WTC11 (cell line): ENCODE results near the gene ROBO1. TPM values are rescaled to one million over a fixed set of nuclear protein-coding genes. Genes with fewer than 3 reads are reported as not detected.
"Not testable (repeated sequence)": the region's sequence is repeated elsewhere in the genome, so short reads cannot be mapped to it uniquely, and the experiment has no call there.

ENCODE experiments used
- ATAC-seq: fragments of 200-7000 bp; cut with Tn5 transposase; 2 replicates; pipeline ENCODE4 v1.10.0; 2021; ENCODE audit warnings: mild to moderate bottlenecking, moderate library complexity
- CTCF ChIA-PET: fragments of 300-600 bp; sonication (Branson Sonifier 250); formaldehyde crosslinking; loops from one replicate; lab custom pipeline; 2021; ENCODE audit warnings: antibody characterized with exemption; lab: Charles Lee
- POLR2A ChIA-PET: fragments of 350-600 bp; sonication (Branson Sonifier 250); formaldehyde crosslinking; loops from one replicate; lab custom pipeline; 2021; ENCODE audit warnings: antibody characterized with exemption; lab: Charles Lee
- DNase-seq: peaks from one replicate; pipeline ENCODE4 v3.0.0; 2021; ENCODE audit warnings: low spot score
- H3K27ac Mint-ChIP-seq: 2 replicates; pipeline ENCODE4 v1.8.0; 2021; ENCODE audit warnings: mixed read lengths
- H3K27me3 Mint-ChIP-seq: 2 replicates; pipeline ENCODE4 v1.8.0; 2021; ENCODE audit warnings: low read depth, mild to moderate bottlenecking, moderate library complexity, mixed read lengths
- H3K36me3 Mint-ChIP-seq: 2 replicates; pipeline ENCODE4 v1.8.0; 2021; ENCODE audit warnings: mixed read lengths
- H3K4me1 Mint-ChIP-seq: 2 replicates; pipeline ENCODE4 v1.8.0; 2022; ENCODE audit warnings: mixed read lengths
- H3K4me3 Mint-ChIP-seq: 2 replicates; pipeline ENCODE4 v1.8.0; 2021; ENCODE audit warnings: mild to moderate bottlenecking, moderate library complexity, mixed read lengths
- H3K9me3 Mint-ChIP-seq: 2 replicates; pipeline ENCODE4 v1.8.0; 2021; ENCODE audit warnings: mixed read lengths
- ATF1 ChIP-seq: sonication (generic); formaldehyde crosslinking; IDR thresholded peaks from 2 replicates; pipeline ENCODE4 v1.8.1; 2023; ENCODE audit warnings: mild to moderate bottlenecking, moderate library complexity, missing genetic modification reagents
- CBFB ChIP-seq: sonication (generic); formaldehyde crosslinking; IDR thresholded peaks from 2 replicates; pipeline ENCODE4 v1.8.1; 2022; ENCODE audit warnings: mild to moderate bottlenecking, low read depth, missing genetic modification reagents
- CREM ChIP-seq: sonication (generic); formaldehyde crosslinking; IDR thresholded peaks from 2 replicates; pipeline ENCODE4 v1.8.1; 2022; ENCODE audit warnings: mild to moderate bottlenecking, missing genetic modification reagents, moderate library complexity
- EMX1 ChIP-seq: fragments of 250-450 bp; sonication (Bioruptor Pico); IDR thresholded peaks from 2 replicates; pipeline ENCODE4 v1.8.0; 2021; ENCODE audit warnings: mild to moderate bottlenecking
- ESRRA ChIP-seq: sonication (generic); formaldehyde crosslinking; IDR thresholded peaks from 2 replicates; pipeline ENCODE4 v1.8.1; 2022; ENCODE audit warnings: mild to moderate bottlenecking, missing genetic modification reagents, borderline replicate concordance
- FOXJ3 ChIP-seq: sonication (generic); formaldehyde crosslinking; IDR thresholded peaks from 2 replicates; pipeline ENCODE4 v1.9.0; 2021; ENCODE audit warnings: missing genetic modification reagents, mild to moderate bottlenecking, borderline replicate concordance
- FOXP1 ChIP-seq: sonication (generic); formaldehyde crosslinking; IDR thresholded peaks from 2 replicates; pipeline ENCODE4 v1.8.0; 2022; ENCODE audit warnings: missing genetic modification reagents, mild to moderate bottlenecking, moderate library complexity, borderline replicate concordance
- JUN ChIP-seq: sonication (generic); formaldehyde crosslinking; IDR thresholded peaks from 2 replicates; pipeline ENCODE4 v1.8.0; 2023; ENCODE audit warnings: mild to moderate bottlenecking, missing genetic modification reagents
- NR1H2 ChIP-seq: sonication (generic); formaldehyde crosslinking; IDR thresholded peaks from 2 replicates; pipeline ENCODE4 v1.9.0; 2021; ENCODE audit warnings: mild to moderate bottlenecking, moderate library complexity, missing genetic modification reagents
- NR2C2 ChIP-seq: sonication (generic); formaldehyde crosslinking; IDR thresholded peaks from 2 replicates; pipeline ENCODE4 v1.8.0; 2022; ENCODE audit warnings: mild to moderate bottlenecking, missing genetic modification reagents
- OVOL2 ChIP-seq: fragments of 250-450 bp; sonication (Bioruptor Pico); IDR thresholded peaks from 2 replicates; pipeline ENCODE4 v1.9.0; 2021; ENCODE audit warnings: mild to moderate bottlenecking, borderline replicate concordance
- SMAD4 ChIP-seq: sonication (generic); formaldehyde crosslinking; IDR thresholded peaks from 2 replicates; pipeline ENCODE4 v1.8.0; 2022; ENCODE audit warnings: mild to moderate bottlenecking, missing genetic modification reagents
- SP1 ChIP-seq: sonication (generic); formaldehyde crosslinking; conservative IDR thresholded peaks from 2 replicates; pipeline ENCODE4 v1.8.1; 2022; ENCODE audit warnings: missing genetic modification reagents
- ZNF219 ChIP-seq: sonication (generic); formaldehyde crosslinking; IDR thresholded peaks from 2 replicates; pipeline ENCODE4 v1.8.0; 2023; ENCODE audit warnings: missing genetic modification reagents, mild to moderate bottlenecking, borderline replicate concordance
- ZNF232 ChIP-seq: sonication (generic); formaldehyde crosslinking; IDR thresholded peaks from 2 replicates; pipeline ENCODE4 v1.8.0; 2022; ENCODE audit warnings: mild to moderate bottlenecking, missing genetic modification reagents
- ZNF416 ChIP-seq: fragments of 250-450 bp; sonication (Bioruptor Pico); IDR thresholded peaks from 2 replicates; pipeline ENCODE4 v1.9.0; 2021; ENCODE audit warnings: mild to moderate bottlenecking, inconsistent platforms
- ZNF423 ChIP-seq: fragments of 250-450 bp; sonication (Bioruptor Pico); IDR thresholded peaks from 2 replicates; pipeline ENCODE4 v2.1.2; 2022; ENCODE audit warnings: mild to moderate bottlenecking, moderate library complexity
- total RNA-seq: library from RNA; stranded (reverse); gene quantifications from 3 replicates; pipeline ENCODE4 v1.2.3, GENCODE V29; 2021
- TF ChIP-seq, protein P1 (sequence below): sonication (generic); formaldehyde crosslinking; conservative IDR thresholded peaks from 2 replicates; pipeline ENCODE4 v1.8.1; 2023; ENCODE audit warnings: mild to moderate bottlenecking, low read depth, missing genetic modification reagents, moderate library complexity
- TF ChIP-seq, protein P2 (sequence below): sonication (generic); formaldehyde crosslinking; IDR thresholded peaks from 2 replicates; pipeline ENCODE4 v1.8.0; 2022; ENCODE audit warnings: mild to moderate bottlenecking, missing genetic modification reagents
- TF ChIP-seq, protein P3 (sequence below): sonication (generic); formaldehyde crosslinking; IDR thresholded peaks from 2 replicates; pipeline ENCODE4 v1.8.0; 2022; ENCODE audit warnings: mild to moderate bottlenecking, missing genetic modification reagents
- TF ChIP-seq, protein P4 (sequence below): sonication (generic); formaldehyde crosslinking; IDR thresholded peaks from 2 replicates; pipeline ENCODE4 v1.8.1; 2022; ENCODE audit warnings: mild to moderate bottlenecking, moderate library complexity, missing genetic modification reagents
- TF ChIP-seq, protein P5 (sequence below): sonication (generic); formaldehyde crosslinking; IDR thresholded peaks from 2 replicates; pipeline ENCODE4 v1.8.1; 2023; ENCODE audit warnings: mild to moderate bottlenecking, missing genetic modification reagents, borderline replicate concordance
- TF ChIP-seq, protein P6 (sequence below): sonication (generic); formaldehyde crosslinking; IDR thresholded peaks from 2 replicates; pipeline ENCODE4 v1.8.1; 2023; ENCODE audit warnings: mild to moderate bottlenecking, missing genetic modification reagents, moderate library complexity
- TF ChIP-seq, protein P7 (sequence below): sonication (generic); formaldehyde crosslinking; conservative IDR thresholded peaks from 2 replicates; pipeline ENCODE4 v1.8.1; 2022; ENCODE audit warnings: mild to moderate bottlenecking, missing genetic modification reagents

Gene ROBO1
- total RNA-seq, 1 experiment from 2014 or later = 90.9 TPM

DNA sequence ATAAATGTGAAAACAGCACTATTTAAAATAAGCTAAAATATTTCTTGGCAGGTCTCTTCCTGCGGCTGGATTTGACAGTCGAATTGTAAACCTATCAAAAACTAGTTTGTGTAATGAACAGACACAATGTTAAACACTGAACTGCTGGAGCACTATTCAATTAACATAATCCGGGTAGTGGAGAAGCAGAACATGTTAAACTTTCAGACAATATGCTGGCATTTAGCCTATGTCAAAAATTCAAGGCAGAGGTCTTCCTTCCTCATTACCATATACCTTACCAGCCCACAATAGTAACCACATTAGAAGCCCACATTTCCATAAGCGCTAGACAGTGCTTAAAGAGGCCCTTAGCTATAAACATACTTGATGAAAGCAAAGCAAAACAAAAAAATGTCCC is 1042.9 kb downstream of the ROBO1 start:
- CTCF ChIA-PET = no interaction called here
- POLR2A ChIA-PET = no interaction called here
- peaks cover 3% of the 10 kb centered on the region for H3K36me3 Mint-ChIP-seq
- peaks cover 54% of the 10 kb centered on the region for H3K4me1 Mint-ChIP-seq
- H3K27ac Mint-ChIP-seq = peak overlapping the region; percentile 95
- no peaks in the 10 kb centered on the region for H3K9me3 Mint-ChIP-seq
- peak; percentile 72 for ATAC-seq
- DNase-seq = no peak
- H3K4me3 Mint-ChIP-seq = no peak overlapping the region
- no peak for TF ChIP-seq CBFB (CRISPR knock-in tag)
- TF ChIP-seq ZNF423 (CRISPR knock-in tag) = no peak
- no peak for TF ChIP-seq SP1 (CRISPR knock-in tag)
- TF ChIP-seq ZNF416 (CRISPR knock-in tag) = no peak
- TF ChIP-seq ESRRA = no peak
- TF ChIP-seq JUN (CRISPR knock-in tag) = no peak
- TF ChIP-seq ATF1 (CRISPR knock-in tag) = no peak
- TF ChIP-seq SMAD4 (CRISPR knock-in tag) = no peak
- no peak for TF ChIP-seq CREM (CRISPR knock-in tag)
- no peak for TF ChIP-seq NR2C2 (CRISPR knock-in tag)
- TF ChIP-seq ZNF232 (CRISPR knock-in tag) = no peak
- TF ChIP-seq, protein P1, sequence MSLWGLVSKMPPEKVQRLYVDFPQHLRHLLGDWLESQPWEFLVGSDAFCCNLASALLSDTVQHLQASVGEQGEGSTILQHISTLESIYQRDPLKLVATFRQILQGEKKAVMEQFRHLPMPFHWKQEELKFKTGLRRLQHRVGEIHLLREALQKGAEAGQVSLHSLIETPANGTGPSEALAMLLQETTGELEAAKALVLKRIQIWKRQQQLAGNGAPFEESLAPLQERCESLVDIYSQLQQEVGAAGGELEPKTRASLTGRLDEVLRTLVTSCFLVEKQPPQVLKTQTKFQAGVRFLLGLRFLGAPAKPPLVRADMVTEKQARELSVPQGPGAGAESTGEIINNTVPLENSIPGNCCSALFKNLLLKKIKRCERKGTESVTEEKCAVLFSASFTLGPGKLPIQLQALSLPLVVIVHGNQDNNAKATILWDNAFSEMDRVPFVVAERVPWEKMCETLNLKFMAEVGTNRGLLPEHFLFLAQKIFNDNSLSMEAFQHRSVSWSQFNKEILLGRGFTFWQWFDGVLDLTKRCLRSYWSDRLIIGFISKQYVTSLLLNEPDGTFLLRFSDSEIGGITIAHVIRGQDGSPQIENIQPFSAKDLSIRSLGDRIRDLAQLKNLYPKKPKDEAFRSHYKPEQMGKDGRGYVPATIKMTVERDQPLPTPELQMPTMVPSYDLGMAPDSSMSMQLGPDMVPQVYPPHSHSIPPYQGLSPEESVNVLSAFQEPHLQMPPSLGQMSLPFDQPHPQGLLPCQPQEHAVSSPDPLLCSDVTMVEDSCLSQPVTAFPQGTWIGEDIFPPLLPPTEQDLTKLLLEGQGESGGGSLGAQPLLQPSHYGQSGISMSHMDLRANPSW (CRISPR knock-in tag) = no peak
- TF ChIP-seq, protein P2, sequence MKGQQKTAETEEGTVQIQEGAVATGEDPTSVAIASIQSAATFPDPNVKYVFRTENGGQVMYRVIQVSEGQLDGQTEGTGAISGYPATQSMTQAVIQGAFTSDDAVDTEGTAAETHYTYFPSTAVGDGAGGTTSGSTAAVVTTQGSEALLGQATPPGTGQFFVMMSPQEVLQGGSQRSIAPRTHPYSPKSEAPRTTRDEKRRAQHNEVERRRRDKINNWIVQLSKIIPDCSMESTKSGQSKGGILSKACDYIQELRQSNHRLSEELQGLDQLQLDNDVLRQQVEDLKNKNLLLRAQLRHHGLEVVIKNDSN (CRISPR knock-in tag) = no peak
- TF ChIP-seq FOXP1 (CRISPR knock-in tag) = no peak
- TF ChIP-seq NR1H2 (CRISPR knock-in tag) = no peak
- no peak for TF ChIP-seq FOXJ3
- TF ChIP-seq, protein P3, sequence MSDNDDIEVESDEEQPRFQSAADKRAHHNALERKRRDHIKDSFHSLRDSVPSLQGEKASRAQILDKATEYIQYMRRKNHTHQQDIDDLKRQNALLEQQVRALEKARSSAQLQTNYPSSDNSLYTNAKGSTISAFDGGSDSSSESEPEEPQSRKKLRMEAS (CRISPR knock-in tag) = no peak
- no peak for TF ChIP-seq EMX1 (CRISPR knock-in tag)
- TF ChIP-seq, protein P4, sequence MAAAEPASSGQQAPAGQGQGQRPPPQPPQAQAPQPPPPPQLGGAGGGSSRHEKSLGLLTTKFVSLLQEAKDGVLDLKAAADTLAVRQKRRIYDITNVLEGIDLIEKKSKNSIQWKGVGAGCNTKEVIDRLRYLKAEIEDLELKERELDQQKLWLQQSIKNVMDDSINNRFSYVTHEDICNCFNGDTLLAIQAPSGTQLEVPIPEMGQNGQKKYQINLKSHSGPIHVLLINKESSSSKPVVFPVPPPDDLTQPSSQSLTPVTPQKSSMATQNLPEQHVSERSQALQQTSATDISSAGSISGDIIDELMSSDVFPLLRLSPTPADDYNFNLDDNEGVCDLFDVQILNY = no peak
- H3K27me3 Mint-ChIP-seq = no peaks in the 10 kb centered on the region

DNA sequence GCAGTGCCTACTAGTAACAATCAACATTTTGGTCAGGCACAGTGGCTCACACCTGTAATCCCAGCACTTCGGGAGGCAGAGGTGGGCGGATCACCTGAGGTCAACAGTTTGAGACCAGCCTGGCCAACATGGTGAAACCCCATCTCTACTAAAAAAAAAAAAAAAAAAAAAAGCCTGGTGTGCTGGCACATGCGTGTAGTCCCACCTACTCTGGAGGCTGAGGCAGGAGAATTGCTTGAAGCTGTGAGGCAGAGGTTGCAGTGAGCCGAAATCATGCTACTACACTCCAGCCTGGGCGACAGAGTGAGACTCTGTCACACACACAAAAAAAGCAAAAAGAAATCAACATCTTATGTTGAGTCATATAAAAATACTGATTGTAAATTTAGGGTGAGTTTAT is 1043.4 kb downstream of the ROBO1 start:
- H3K27me3 Mint-ChIP-seq, POLR2A ChIA-PET, H3K9me3 Mint-ChIP-seq, H3K4me3 Mint-ChIP-seq, CTCF ChIA-PET, H3K36me3 Mint-ChIP-seq, DNase-seq: not testable (repeated sequence)
- peak; percentile 25 for ATAC-seq
- peaks cover 51% of the 10 kb centered on the region for H3K4me1 Mint-ChIP-seq
- H3K27ac Mint-ChIP-seq = peak overlapping the region; percentile 55

DNA sequence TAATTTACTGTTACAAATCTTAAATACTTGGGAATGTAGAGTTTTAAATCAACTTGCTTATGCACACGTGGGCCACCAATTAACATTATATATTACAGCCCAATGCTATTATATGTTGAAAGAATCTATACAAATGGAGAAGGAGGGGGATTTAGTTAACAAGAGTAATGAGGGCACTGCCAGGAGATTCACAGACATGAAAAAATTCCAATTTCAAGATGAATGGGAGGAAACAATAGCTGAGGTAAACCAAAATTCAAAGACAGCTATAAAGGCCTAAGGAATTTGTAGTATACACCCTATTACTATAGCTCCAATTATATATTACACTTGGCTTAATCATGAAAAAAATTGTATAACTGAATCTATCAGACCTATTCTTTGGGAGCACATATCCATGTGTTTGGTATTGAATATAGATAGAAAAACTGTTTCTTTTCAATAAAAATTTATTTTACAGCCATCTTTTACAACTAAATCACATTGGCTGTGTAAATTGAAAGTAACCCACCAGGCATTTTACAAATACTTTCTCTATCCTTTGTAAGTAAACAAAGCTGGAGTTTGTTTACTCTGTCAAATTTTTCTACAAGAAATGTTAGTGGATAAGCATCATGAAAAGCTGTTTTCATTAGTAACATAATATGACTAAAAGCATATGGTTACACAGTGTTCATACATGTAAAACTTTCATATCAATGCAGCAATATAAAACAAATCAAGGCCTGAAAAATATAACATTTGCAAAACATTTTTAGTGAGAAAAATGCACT is 1045.8 kb downstream of the ROBO1 start:
- Mint-ChIP-seq H3K9me3 (no peaks in the 10 kb centered on the region), H3K27ac (no peak overlapping the region), H3K36me3 (peaks cover 10% of the 10 kb centered on the region), H3K4me3 (no peak overlapping the region), H3K4me1 (peaks cover 39% of the 10 kb centered on the region), H3K27me3 (no peaks in the 10 kb centered on the region)
- ChIA-PET POLR2A (no interaction called here), CTCF (no interaction called here)
- ATAC-seq = no peak
- no peak for DNase-seq
- TF ChIP-seq, protein P5, sequence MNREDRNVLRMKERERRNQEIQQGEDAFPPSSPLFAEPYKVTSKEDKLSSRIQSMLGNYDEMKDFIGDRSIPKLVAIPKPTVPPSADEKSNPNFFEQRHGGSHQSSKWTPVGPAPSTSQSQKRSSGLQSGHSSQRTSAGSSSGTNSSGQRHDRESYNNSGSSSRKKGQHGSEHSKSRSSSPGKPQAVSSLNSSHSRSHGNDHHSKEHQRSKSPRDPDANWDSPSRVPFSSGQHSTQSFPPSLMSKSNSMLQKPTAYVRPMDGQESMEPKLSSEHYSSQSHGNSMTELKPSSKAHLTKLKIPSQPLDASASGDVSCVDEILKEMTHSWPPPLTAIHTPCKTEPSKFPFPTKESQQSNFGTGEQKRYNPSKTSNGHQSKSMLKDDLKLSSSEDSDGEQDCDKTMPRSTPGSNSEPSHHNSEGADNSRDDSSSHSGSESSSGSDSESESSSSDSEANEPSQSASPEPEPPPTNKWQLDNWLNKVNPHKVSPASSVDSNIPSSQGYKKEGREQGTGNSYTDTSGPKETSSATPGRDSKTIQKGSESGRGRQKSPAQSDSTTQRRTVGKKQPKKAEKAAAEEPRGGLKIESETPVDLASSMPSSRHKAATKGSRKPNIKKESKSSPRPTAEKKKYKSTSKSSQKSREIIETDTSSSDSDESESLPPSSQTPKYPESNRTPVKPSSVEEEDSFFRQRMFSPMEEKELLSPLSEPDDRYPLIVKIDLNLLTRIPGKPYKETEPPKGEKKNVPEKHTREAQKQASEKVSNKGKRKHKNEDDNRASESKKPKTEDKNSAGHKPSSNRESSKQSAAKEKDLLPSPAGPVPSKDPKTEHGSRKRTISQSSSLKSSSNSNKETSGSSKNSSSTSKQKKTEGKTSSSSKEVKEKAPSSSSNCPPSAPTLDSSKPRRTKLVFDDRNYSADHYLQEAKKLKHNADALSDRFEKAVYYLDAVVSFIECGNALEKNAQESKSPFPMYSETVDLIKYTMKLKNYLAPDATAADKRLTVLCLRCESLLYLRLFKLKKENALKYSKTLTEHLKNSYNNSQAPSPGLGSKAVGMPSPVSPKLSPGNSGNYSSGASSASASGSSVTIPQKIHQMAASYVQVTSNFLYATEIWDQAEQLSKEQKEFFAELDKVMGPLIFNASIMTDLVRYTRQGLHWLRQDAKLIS = no peak
- TF ChIP-seq, protein P6, sequence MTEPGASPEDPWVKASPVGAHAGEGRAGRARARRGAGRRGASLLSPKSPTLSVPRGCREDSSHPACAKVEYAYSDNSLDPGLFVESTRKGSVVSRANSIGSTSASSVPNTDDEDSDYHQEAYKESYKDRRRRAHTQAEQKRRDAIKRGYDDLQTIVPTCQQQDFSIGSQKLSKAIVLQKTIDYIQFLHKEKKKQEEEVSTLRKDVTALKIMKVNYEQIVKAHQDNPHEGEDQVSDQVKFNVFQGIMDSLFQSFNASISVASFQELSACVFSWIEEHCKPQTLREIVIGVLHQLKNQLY (CRISPR knock-in tag) = no peak
- TF ChIP-seq, protein P7, sequence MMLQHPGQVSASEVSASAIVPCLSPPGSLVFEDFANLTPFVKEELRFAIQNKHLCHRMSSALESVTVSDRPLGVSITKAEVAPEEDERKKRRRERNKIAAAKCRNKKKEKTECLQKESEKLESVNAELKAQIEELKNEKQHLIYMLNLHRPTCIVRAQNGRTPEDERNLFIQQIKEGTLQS (CRISPR knock-in tag) = no peak
- TF ChIP-seq JUN (CRISPR knock-in tag) (no peak), NR2C2 (CRISPR knock-in tag) (no peak), OVOL2 (CRISPR knock-in tag) (no peak), ZNF219 (CRISPR knock-in tag) (no peak)
